ENCODE data around the gene SSH2.

DNA sequence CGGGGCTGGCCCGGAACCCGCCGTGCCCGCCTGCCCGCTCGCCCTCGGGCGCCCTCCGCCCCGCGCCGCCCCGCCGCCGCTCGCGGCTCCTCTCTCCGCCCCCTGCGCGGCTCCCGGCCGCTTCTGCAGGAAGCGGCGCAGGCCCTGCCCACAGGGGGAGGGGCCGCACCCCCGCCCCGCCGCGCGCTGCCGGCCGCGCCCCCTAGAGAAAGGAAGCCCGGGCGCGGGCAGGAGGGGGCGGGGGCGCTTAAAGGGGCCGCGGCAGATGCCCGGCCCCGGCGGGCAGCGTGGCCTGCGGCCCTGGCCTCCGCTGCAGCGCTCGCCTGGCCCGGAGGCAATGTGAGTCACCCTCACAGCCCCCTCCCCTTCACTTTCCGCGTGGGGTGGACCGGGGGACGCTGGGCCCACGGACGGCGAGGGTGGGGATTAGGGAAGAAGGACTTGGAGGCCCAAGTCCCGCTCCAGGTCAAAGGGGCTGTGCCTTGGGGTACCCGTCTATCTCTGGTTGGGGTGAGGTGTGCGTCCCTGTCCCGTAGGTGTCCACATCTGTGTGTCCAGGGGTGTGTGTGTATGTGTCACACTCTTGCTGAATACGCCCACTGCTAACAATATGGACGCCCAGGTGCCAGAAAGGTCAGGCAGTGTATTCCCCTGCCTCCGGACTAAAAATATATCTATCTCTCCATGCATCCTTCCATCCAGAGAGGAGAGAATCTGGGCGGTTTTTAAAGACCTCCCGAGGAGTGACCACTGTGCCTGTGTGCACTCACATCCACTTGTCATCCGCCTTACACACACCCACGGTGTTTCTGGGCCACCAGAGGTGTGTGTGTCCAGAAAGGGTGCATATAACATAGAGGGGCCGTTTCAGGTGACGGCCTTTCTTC lies 340.3 kb downstream of the SSH2 start, which contains the start of gene GIT1:
- TF ChIP-seq, protein P1, sequence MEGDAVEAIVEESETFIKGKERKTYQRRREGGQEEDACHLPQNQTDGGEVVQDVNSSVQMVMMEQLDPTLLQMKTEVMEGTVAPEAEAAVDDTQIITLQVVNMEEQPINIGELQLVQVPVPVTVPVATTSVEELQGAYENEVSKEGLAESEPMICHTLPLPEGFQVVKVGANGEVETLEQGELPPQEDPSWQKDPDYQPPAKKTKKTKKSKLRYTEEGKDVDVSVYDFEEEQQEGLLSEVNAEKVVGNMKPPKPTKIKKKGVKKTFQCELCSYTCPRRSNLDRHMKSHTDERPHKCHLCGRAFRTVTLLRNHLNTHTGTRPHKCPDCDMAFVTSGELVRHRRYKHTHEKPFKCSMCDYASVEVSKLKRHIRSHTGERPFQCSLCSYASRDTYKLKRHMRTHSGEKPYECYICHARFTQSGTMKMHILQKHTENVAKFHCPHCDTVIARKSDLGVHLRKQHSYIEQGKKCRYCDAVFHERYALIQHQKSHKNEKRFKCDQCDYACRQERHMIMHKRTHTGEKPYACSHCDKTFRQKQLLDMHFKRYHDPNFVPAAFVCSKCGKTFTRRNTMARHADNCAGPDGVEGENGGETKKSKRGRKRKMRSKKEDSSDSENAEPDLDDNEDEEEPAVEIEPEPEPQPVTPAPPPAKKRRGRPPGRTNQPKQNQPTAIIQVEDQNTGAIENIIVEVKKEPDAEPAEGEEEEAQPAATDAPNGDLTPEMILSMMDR (IDR thresholded peaks at IDR 0.05; ENCODE audit: low read length) = no peak
- no peak for TF ChIP-seq EZH2 (optimal IDR thresholded peaks at IDR 0.05; ENCODE audit: low read depth, low read length)
